Mucosa of stomach (tissue), 1 donor: ENCODE results near the gene FBXW2.

ENCODE experiments used
- H3K27me3 ChIP-seq: one replicate; pipeline ENCODE4 v1.7.0; 2013; ENCODE audit warnings: mild to moderate bottlenecking, low read length; ENCODE audit not compliant: control insufficient read depth, insufficient read depth
- H3K36me3 ChIP-seq: one replicate; pipeline ENCODE4 v1.7.0; 2013; ENCODE audit warnings: low read length; ENCODE audit not compliant: control insufficient read depth, insufficient read depth
- H3K4me1 ChIP-seq: one replicate; pipeline ENCODE4 v1.7.0; 2013; ENCODE audit warnings: mild to moderate bottlenecking, low read length; ENCODE audit not compliant: control insufficient read depth, insufficient read depth
- H3K4me3 ChIP-seq: one replicate; pipeline ENCODE4 v1.7.0; 2013; ENCODE audit warnings: low read length
- H3K9ac ChIP-seq: one replicate; pipeline ENCODE4 v1.7.0; 2013; ENCODE audit warnings: mild to moderate bottlenecking, low read length, moderate library complexity
- H3K9me3 ChIP-seq: one replicate; pipeline ENCODE4 v1.7.0; 2013; ENCODE audit warnings: mild to moderate bottlenecking, low read length, moderate library complexity; ENCODE audit not compliant: control insufficient read depth
- donor health status: Pancreatic carcinoma.

The FBXW2 gene

GRCh38 chr9:120710110-120710981 is 82.9 kb downstream of the FBXW2 start:
- H3K36me3 ChIP-seq, result no peaks in the 10 kb centered on the region
- no peaks in the 10 kb centered on the region for H3K9me3 ChIP-seq
- peak overlapping the region; percentile 66 for H3K9ac ChIP-seq
- peaks cover 62% of the 10 kb centered on the region for H3K4me1 ChIP-seq
- H3K27me3 ChIP-seq, result no peaks in the 10 kb centered on the region
- peak overlapping the region; percentile 58 for H3K4me3 ChIP-seq

- peaks cover 55% of the 10 kb centered on the region for H3K4me1 ChIP-seq
- H3K4me3 ChIP-seq, result no peak overlapping the region
- no peaks in the 10 kb centered on the region for H3K9me3 ChIP-seq
- H3K27me3 ChIP-seq, result no peaks in the 10 kb centered on the region
- no peak overlapping the region for H3K9ac ChIP-seq
- H3K36me3 ChIP-seq, result no peaks in the 10 kb centered on the region
Measured at GRCh38 chr9:120708526-120709224, 84.5 kb downstream of the FBXW2 start.

GRCh38 chr9:120707170-120707569 is 86.0 kb downstream of the FBXW2 start:
- no peaks in the 10 kb centered on the region for H3K27me3 ChIP-seq
- H3K9ac ChIP-seq, result no peak overlapping the region
- peaks cover 46% of the 10 kb centered on the region for H3K4me1 ChIP-seq
- H3K4me3 ChIP-seq, result no peak overlapping the region
- H3K9me3 ChIP-seq, result no peaks in the 10 kb centered on the region
- no peaks in the 10 kb centered on the region for H3K36me3 ChIP-seq
